ENCODE measurements around the gene RALGAPA1.
"Not testable (repeated sequence)": the region's sequence is repeated elsewhere in the genome, so short reads cannot be mapped to it uniquely, and the experiment has no call there.

The RALGAPA1 gene

GRCh38 chr14:35607380-35607779 lies 201.7 kb downstream of the RALGAPA1 start:
- no peak for DNase-seq
- Histone ChIP-seq H3K27me3 (no peaks in the 10 kb centered on the region), H3K9me3 (no peaks in the 10 kb centered on the region), H3K4me1 (no peaks in the 10 kb centered on the region), H3K4me3 (no peak overlapping the region), H3K36me3 (peaks cover 27 to 34% (median 30%) of the 10 kb centered on the region in 3 donors), H3K27ac (no peak overlapping the region)
- intact Hi-C loops (cut with DNase I; ENCODE audit: low total_unique reads), result no loop called here
- TF ChIP-seq, protein P1, sequence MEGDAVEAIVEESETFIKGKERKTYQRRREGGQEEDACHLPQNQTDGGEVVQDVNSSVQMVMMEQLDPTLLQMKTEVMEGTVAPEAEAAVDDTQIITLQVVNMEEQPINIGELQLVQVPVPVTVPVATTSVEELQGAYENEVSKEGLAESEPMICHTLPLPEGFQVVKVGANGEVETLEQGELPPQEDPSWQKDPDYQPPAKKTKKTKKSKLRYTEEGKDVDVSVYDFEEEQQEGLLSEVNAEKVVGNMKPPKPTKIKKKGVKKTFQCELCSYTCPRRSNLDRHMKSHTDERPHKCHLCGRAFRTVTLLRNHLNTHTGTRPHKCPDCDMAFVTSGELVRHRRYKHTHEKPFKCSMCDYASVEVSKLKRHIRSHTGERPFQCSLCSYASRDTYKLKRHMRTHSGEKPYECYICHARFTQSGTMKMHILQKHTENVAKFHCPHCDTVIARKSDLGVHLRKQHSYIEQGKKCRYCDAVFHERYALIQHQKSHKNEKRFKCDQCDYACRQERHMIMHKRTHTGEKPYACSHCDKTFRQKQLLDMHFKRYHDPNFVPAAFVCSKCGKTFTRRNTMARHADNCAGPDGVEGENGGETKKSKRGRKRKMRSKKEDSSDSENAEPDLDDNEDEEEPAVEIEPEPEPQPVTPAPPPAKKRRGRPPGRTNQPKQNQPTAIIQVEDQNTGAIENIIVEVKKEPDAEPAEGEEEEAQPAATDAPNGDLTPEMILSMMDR (IDR thresholded peaks at IDR 0.05), result no peak

DNA sequence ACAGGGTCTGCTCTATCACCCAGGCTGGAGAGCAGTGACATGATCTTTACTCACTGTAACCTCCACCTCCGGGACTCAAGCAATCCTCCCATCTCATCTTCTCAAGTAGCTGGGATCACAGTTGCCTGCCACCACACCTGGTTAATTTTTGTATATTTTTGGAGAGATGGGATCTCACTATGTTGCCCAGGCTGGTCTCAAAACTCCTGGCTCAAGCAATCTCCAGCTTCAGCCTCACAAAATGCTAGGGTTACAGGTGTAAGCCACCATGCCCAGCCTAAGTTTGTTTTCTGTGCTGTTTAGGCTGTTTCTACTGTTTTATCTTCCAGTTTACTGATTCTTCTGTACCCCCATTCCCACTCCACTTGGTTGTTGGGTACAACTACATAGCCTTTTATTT lies 208.8 kb downstream of the RALGAPA1 start:
- TF ChIP-seq, protein P1 (IDR thresholded peaks at IDR 0.05), result no peak
- peaks cover 48 to 50% (median 50%) of the 10 kb centered on the region in 3 donors for H3K36me3 ChIP-seq

DNA sequence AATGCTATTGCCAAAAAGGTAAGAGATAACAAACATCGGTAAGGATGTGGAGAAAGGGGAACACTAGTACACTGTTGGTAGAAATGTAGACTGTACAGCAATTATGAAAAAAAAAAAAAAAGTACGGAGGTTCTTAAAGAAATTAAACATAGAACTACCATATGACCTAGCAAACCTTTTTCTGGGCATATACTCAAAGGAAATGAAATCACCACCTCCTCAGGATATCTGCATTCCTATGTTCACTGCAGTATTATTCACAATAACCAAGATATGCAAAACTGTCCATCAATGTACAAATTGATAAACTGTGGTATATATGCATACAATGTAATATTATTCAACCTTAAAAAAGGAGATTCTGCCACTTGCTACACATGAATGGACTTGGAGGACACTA lies 214.5 kb downstream of the RALGAPA1 start:
- no peak overlapping the region for H3K4me3 ChIP-seq
- DNase-seq, result no peak
- H3K36me3 ChIP-seq, result peaks cover 41 to 56% (median 54%) of the 10 kb centered on the region in 3 donors
- H3K27ac ChIP-seq, result no peak overlapping the region
- TF ChIP-seq, protein P1 (IDR thresholded peaks at IDR 0.05), result no peak
- H3K4me1 ChIP-seq, result no peaks in the 10 kb centered on the region
- H3K9me3 ChIP-seq, result no peaks in the 10 kb centered on the region
- no peaks in the 10 kb centered on the region for H3K27me3 ChIP-seq
- intact Hi-C loops (cut with DNase I; ENCODE audit: low total_unique reads), result no loop called here

More for the DNA sequence above, 208.8 kb downstream of the RALGAPA1 start:
- Histone ChIP-seq H3K27ac (no peak overlapping the region), H3K27me3 (no peaks in the 10 kb centered on the region), H3K9me3 (no peaks in the 10 kb centered on the region), H3K4me1 (no peaks in the 10 kb centered on the region), H3K4me3 (no peak overlapping the region)
- intact Hi-C loops (cut with DNase I; ENCODE audit: low total_unique reads), result no loop called here
- no peak for DNase-seq

DNA sequence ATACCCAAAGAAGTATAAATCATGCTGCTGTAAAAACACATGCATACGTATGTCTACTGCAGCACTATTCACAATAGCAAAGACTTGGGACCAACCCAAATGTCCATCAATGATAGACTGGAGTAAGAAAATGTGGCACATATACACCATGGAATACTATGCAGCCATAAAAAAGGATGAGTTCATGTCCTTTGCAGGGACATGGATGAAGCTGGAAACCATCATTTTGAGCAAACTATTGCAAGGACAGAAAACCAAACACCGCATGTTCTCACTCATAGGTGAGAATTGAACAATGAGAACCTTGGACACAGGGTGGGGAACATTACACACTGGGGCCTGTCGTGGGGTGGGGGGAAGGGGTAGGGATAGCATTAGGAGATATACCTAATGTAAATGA lies 221.7 kb downstream of the RALGAPA1 start:
- H3K4me1 ChIP-seq; H3K4me3 ChIP-seq; DNase-seq; intact Hi-C loops (cut with DNase I; ENCODE audit: low total_unique reads); H3K9me3 ChIP-seq; H3K27ac ChIP-seq; H3K27me3 ChIP-seq: not testable (repeated sequence)
- peaks cover 11 to 53% (median 45%) of the 10 kb centered on the region in 3 donors for H3K36me3 ChIP-seq

- no peak for DNase-seq
- no peaks in the 10 kb centered on the region for H3K4me1 ChIP-seq
- TF ChIP-seq, protein P1 (IDR thresholded peaks at IDR 0.05), result no peak
- H3K27me3 ChIP-seq, result no peaks in the 10 kb centered on the region
- peaks cover 5 to 16% (median 15%) of the 10 kb centered on the region in 3 donors for H3K36me3 ChIP-seq
- H3K4me3 ChIP-seq, result no peak overlapping the region
- intact Hi-C loops (cut with DNase I; ENCODE audit: low total_unique reads), result no loop called here
- H3K27ac ChIP-seq, result no peak overlapping the region
- no peaks in the 10 kb centered on the region for H3K9me3 ChIP-seq
Observed at GRCh38 chr14:35578639-35579038, 230.5 kb downstream of the RALGAPA1 start.

GRCh38 chr14:35578135-35578534 lies 231.0 kb downstream of the RALGAPA1 start:
- no peak overlapping the region for H3K4me3 ChIP-seq
- DNase-seq, result no peak
- no peaks in the 10 kb centered on the region for H3K9me3 ChIP-seq
- no peak overlapping the region for H3K27ac ChIP-seq
- no peaks in the 10 kb centered on the region for H3K27me3 ChIP-seq
- H3K4me1 ChIP-seq, result no peaks in the 10 kb centered on the region
- intact Hi-C loops (cut with DNase I; ENCODE audit: low total_unique reads), result no loop called here
- TF ChIP-seq, protein P1 (IDR thresholded peaks at IDR 0.05), result no peak
- H3K36me3 ChIP-seq, result peaks cover 5 to 16% (median 15%) of the 10 kb centered on the region in 3 donors

Measured in tibial artery (tissue), 4 donors.